Stomach smooth muscle (tissue), 2 donors: ENCODE data around the gene ARHGAP26.

Experiments used
- H3K27ac ChIP-seq: one replicate; pipeline ENCODE4 v1.7.0; 2013; ENCODE audit warnings: mild to moderate bottlenecking, low read length, inconsistent platforms
- H3K27me3 ChIP-seq, 2 donors: one replicate each; pipeline ENCODE4 v1.7.0; 2013; ENCODE audit warnings: low read length in 2 of 2; ENCODE audit not compliant: insufficient read depth in 2 of 2, control insufficient read depth in 1 of 2
- H3K36me3 ChIP-seq, 2 donors: one replicate each; pipeline ENCODE4 v1.7.0; 2013; ENCODE audit warnings: low read length in 2 of 2; ENCODE audit not compliant: control insufficient read depth in 2 of 2, insufficient read depth in 2 of 2
- H3K4me1 ChIP-seq: one replicate; pipeline ENCODE4 v1.7.0; 2013; ENCODE audit warnings: low read length; ENCODE audit not compliant: control insufficient read depth, insufficient read depth
- H3K4me3 ChIP-seq, 2 donors: one replicate each; pipeline ENCODE4 v1.7.0; 2013; ENCODE audit warnings: low read length in 2 of 2
- H3K9ac ChIP-seq, 2 donors: one replicate each; pipeline ENCODE4 v1.7.0; 2013; ENCODE audit warnings: low read length in 2 of 2, mild to moderate bottlenecking in 1 of 2
- H3K9me3 ChIP-seq, 2 donors: one replicate each; pipeline ENCODE4 v1.7.0; 2013; ENCODE audit warnings: low read length in 2 of 2; ENCODE audit not compliant: control insufficient read depth in 2 of 2
- donor health status: healthy.
- donor health status: Pancreatic carcinoma.

ARHGAP26 gene

DNA sequence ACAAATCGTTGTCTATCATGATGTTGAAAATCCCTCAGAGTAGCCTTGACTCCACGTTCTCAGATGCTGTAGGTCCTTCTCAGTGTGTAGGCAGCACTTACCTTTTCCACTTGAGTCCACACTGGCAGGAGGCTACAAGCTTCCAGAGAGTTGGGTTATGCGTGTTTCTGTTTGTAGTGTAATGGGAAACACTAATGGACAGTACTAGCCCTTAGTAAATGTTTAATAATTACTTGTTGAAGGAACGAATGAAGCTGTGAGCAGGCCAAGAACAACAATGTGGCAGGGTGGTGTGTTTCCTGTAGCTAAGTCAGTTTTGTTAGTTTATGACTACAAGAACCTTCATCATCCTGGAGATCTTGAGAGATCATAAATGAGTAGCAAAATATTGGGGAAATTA lies 83.5 kb downstream of the ARHGAP26 start:
- Histone ChIP-seq H3K27ac (no peak overlapping the region), H3K27me3 (no peaks in the 10 kb centered on the region), H3K4me1 (peaks cover 20% of the 10 kb centered on the region), H3K9me3 (no peaks in the 10 kb centered on the region), H3K4me3 (no peak overlapping the region), H3K9ac (no peak overlapping the region), H3K36me3 (no peaks in the 10 kb centered on the region)

DNA sequence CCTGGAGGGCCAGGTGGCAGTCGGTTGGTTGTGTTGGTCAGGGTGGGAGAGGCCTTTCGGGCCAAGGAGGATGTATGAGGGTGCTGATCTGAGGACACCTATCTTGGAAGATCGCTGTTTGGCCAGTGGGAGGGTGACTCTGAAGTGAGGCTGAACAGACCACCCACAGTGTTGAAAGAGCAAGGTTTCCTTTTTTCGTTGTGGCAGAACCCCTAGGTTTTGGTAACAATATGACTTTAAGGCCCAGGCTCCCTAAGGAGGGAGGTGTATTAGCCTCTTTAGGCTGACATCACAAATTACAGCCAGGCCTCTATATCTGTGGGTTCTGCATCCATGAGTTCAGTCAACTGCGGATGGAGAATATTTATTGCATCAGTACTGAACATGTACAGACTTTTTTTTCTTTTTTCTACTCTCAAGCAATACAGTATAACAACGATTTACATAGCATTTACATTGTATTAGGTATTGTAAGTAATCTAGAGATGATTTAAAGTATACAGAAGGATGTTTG lies 86.1 kb downstream of the ARHGAP26 start:
- Histone ChIP-seq H3K4me1 (peaks cover 38% of the 10 kb centered on the region), H3K27me3 (no peaks in the 10 kb centered on the region), H3K27ac (no peak overlapping the region), H3K9me3 (no peaks in the 10 kb centered on the region), H3K9ac (no peak overlapping the region), H3K36me3 (no peaks in the 10 kb centered on the region), H3K4me3 (no peak overlapping the region)

DNA sequence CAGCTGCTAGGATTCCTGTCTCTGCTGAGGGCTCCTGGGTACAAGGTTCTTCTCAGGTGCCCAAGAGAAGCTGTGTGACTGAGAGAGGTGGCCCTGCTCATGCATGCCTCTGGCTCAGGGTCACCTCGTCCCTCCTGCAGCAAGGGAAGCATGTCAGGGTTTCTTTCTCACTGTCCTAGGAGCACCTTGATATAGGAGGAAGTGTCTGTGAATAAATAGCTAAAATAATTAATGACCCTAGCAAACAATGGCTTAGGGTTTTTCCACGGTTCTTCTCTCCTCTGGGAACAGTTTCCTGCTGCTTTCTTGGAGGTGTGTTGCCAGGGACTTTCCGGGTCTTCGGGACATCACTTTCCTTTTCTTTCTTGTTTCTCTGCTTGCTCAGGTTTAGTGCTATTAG lies 87.2 kb downstream of the ARHGAP26 start:
- peak overlapping the region; percentile 10 to 13 for H3K9ac ChIP-seq
- H3K27ac ChIP-seq: no peak overlapping the region
- no peaks in the 10 kb centered on the region for H3K9me3 ChIP-seq
- peak overlapping the region in 1 of 2 donors; percentile 29 for H3K4me3 ChIP-seq
- H3K36me3 ChIP-seq: no peaks in the 10 kb centered on the region
- peaks cover 45% of the 10 kb centered on the region for H3K4me1 ChIP-seq
- no peaks in the 10 kb centered on the region for H3K27me3 ChIP-seq

DNA sequence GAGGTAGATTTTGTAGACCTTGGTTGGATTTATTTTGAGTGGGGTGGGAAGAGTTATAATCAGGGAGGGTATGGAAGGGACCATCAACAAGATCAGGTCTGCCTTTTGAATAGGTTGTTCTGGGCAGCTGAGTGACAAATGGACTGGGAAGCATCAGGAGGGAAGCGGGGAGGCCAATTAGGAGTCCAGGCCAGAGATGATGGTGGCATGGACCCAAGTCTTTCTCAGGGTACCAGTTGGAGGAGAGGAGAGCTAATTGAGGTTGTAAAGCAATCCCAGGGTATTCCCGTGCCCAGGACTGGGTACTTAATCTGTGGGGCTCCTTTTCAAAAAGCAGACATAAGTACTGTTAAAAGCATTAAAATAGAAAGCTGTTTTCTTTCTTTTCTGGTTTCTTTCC lies 88.9 kb downstream of the ARHGAP26 start:
- peaks cover 41% of the 10 kb centered on the region for H3K4me1 ChIP-seq
- no peak overlapping the region for H3K27ac ChIP-seq
- H3K9ac ChIP-seq: no peak overlapping the region
- H3K9me3 ChIP-seq: no peaks in the 10 kb centered on the region
- no peak overlapping the region for H3K4me3 ChIP-seq
- H3K36me3 ChIP-seq: no peaks in the 10 kb centered on the region
- no peaks in the 10 kb centered on the region for H3K27me3 ChIP-seq

DNA sequence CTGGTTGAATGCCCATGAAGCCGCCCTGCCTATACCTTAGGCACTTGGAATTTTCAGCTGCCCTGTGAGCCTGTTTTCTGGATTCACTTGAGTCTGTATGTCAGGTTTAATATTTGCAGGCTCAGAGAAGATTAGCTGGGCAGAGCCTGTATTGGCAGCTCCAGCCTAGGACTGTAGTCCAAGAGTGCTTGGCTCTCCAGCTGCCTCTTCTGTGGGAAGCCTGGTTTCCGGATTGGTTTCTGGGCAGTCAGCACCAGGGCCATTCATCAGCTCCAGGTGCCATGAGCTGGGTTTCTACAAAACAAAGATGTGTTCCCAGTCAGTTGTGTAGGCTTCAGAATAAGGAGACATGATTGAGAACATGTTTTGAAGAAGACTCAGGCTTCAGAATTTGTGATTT lies 90.1 kb downstream of the ARHGAP26 start:
- H3K27ac ChIP-seq: no peak overlapping the region

DNA sequence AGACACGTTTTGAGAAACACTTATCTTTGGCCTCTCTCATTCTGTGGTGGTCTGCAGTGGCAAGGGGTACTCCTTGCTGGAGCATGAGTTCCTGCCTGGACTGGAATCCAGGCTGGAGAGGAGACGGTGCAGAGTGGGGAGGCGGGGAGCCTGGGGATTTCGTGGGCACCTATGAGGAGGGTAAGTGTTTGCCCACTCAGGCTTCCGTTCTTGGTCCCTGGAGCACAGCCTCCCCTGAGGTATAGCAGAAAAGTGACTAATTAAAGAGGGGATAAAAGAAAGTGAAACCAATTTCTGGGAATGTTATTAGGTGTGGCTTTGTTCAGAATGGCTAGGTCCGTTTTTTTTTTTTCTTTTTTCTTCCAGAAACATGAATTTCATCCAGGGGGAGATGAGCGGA lies 90.8 kb downstream of the ARHGAP26 start:
- peak overlapping the region in 1 of 2 donors; percentile 15 for H3K4me3 ChIP-seq
- H3K27me3 ChIP-seq: no peaks in the 10 kb centered on the region
- H3K9ac ChIP-seq: no peak overlapping the region
- H3K9me3 ChIP-seq: no peaks in the 10 kb centered on the region
- H3K4me1 ChIP-seq: peaks cover 41% of the 10 kb centered on the region
- H3K36me3 ChIP-seq: no peaks in the 10 kb centered on the region
- no peak overlapping the region for H3K27ac ChIP-seq

More for the DNA sequence above, 90.1 kb downstream of the ARHGAP26 start:
- no peak overlapping the region for H3K4me3 ChIP-seq
- no peak overlapping the region for H3K9ac ChIP-seq
- H3K9me3 ChIP-seq: no peaks in the 10 kb centered on the region
- peaks cover 41% of the 10 kb centered on the region for H3K4me1 ChIP-seq
- H3K27me3 ChIP-seq: no peaks in the 10 kb centered on the region
- H3K36me3 ChIP-seq: no peaks in the 10 kb centered on the region

DNA sequence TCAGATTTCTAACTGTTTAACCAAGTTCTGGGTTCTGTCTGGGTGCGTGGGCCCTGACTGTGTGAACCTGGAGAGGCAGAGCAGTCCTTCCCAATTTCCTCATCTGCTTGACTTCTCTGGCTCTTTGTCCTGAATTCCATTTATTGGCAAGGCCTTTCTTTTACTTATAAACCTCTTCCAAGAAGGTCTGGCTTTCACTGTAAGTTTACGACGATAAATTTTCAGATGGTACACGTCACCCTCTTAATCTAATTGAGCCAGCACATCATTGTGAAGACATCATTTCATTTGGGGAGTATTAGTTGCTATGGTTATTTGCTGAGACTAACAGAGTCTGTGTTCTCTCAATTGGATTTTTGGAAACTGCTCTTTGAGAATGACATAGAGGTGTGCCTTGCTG lies 92.4 kb downstream of the ARHGAP26 start:
- Histone ChIP-seq H3K4me3 (no peak overlapping the region), H3K27me3 (no peaks in the 10 kb centered on the region), H3K36me3 (no peaks in the 10 kb centered on the region), H3K27ac (peak overlapping the region; percentile 41), H3K9me3 (no peaks in the 10 kb centered on the region), H3K9ac (no peak overlapping the region), H3K4me1 (peaks cover 46% of the 10 kb centered on the region)

DNA sequence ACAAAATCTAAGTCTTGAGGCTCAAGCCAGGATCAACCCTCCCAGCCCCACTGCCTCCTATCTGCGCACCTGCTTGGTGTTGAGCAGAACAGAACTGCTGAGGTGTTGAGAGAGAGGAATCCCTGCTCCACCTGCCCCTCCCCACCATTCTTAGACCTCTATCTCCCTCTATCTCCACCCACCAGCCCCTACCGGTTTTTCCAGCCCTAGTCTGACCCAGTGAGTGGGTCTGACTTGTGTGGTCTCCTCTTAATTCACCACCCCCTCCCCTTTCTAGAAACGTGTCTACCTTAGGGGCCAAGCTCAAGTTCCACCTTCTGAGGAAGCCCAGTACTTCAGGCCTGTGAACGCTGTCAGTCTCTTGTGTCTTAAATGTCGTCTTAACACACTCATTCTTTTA lies 93.7 kb downstream of the ARHGAP26 start:
- Histone ChIP-seq H3K36me3 (no peaks in the 10 kb centered on the region), H3K9ac (no peak overlapping the region), H3K4me3 (no peak overlapping the region), H3K4me1 (peaks cover 38% of the 10 kb centered on the region), H3K9me3 (no peaks in the 10 kb centered on the region), H3K27ac (peak overlapping the region; percentile 41), H3K27me3 (no peaks in the 10 kb centered on the region)

DNA sequence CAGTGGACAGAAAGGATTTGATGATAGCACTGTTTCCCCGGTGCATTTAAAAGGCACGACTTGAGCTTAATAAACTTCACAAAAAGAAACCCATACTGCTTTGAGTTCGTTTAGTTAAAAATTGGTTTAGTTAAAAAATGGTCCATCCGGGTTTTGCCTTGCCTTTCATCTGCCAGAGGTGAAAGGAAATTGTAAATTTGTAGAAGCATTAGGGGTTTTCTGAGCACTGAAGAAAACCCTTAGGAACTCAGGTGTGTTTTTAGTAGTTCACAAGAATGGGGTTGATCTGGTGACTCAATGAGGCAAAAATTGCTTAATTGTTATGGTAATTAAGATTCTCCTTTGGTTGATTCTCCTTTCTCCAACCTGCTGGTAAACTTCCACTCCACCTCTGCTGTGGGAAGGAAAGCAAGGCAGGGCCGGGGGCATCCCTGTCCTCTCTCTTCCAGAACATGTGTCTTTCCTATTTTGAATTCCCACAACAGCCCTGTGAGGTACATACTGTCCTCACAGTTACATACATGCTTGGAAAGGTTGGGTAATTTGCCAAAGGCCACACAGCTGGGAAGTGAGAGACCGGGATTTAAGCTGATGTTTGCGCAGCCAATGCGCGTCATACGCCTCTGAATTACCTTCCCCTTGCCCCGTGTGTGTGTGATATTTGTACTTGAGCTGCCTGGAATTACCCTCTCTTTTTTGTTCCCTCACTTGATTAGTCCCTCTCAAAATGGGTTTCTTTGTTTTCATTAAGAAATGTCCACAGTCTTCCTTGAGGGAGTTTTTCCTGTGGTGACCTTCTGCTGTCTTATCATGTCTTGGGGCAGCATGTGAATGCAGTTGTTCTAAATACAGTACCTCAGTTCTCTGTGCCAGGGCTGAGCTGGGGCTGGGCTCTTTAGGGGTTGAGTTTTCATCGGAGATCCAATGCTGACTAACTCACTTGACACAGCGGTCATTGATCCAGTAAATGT lies 94.4 kb downstream of the ARHGAP26 start:
- Histone ChIP-seq H3K9ac (no peak overlapping the region), H3K9me3 (no peaks in the 10 kb centered on the region), H3K4me1 (peaks cover 38% of the 10 kb centered on the region), H3K27me3 (no peaks in the 10 kb centered on the region), H3K27ac (no peak overlapping the region), H3K36me3 (no peaks in the 10 kb centered on the region), H3K4me3 (no peak overlapping the region)

DNA sequence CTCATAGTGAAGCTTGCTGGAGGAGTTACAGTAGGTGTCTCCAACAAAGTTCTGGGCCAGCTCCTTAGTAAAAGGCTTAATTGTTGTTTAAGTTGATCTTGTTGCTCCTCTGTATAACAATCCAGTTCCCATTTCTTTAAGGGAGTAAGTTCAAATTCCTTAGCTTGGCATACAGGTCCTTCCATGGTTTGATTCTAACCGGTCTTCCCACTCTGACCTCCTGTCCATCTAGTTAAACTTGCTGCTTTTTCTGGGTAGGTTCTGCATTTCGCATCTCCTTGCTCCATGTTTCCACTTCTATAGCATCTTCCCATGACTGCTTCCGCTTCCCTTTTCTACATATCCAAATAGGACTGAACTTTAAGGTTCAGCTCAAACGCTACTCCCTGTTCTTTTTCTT lies 95.5 kb downstream of the ARHGAP26 start:
- H3K9me3 ChIP-seq: no peaks in the 10 kb centered on the region
- H3K27me3 ChIP-seq: no peaks in the 10 kb centered on the region
- peaks cover 40% of the 10 kb centered on the region for H3K4me1 ChIP-seq
- no peak overlapping the region for H3K27ac ChIP-seq
- no peaks in the 10 kb centered on the region for H3K36me3 ChIP-seq
- H3K9ac ChIP-seq: no peak overlapping the region
- no peak overlapping the region for H3K4me3 ChIP-seq
